SK-N-MC (cell line): ENCODE measurements around the gene FANCC.

Experiments
- EZH2 ChIP-seq: fragments of 200-600 bp; sonication (generic); IDR thresholded peaks from one replicate; pipeline ENCODE4 v1.6.1; 2017; ENCODE audit warnings: antibody characterized with exemption
- FOXP2 ChIP-seq: optimal IDR thresholded peaks from 2 replicates; pipeline ENCODE3; 2011; ENCODE audit warnings: mild to moderate bottlenecking, moderate library complexity; ENCODE audit not compliant: insufficient read depth; ENCODE audit errors: extremely low read length, control extremely low read depth
- POLR2AphosphoS5 ChIP-seq: IDR thresholded peaks from 2 replicates; pipeline ENCODE4 v1.6.1; 2012; ENCODE audit warnings: mild to moderate bottlenecking, low read depth, low read length, borderline replicate concordance

DNA sequence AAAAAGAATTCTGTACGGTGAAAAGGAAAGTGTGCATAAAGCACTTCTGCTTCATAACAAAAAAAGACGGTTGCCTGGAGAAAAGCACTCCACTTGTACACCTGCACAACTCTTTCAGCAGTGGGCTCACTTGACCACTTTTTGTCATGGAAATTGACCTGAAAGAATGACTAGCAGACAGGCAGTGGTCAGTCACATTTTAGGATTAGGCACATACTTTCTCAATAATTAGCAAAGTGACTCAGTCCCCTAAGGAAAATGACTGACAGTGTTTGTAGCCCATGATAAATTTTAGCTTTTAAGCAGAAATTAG is 169.3 kb downstream of the FANCC start:
- TF ChIP-seq EZH2 (no peak), POLR2AphosphoS5 (no peak), FOXP2 (no peak)
